ENCODE data around the gene TRAF7. TPM values are rescaled to one million over a fixed set of nuclear protein-coding genes. Genes with fewer than 3 reads are reported as not detected.

TRAF7 gene
- total and polyA plus RNA-seq, 3 experiments from 2014 or later, result 7.3 to 106 (median 102) TPM

DNA sequence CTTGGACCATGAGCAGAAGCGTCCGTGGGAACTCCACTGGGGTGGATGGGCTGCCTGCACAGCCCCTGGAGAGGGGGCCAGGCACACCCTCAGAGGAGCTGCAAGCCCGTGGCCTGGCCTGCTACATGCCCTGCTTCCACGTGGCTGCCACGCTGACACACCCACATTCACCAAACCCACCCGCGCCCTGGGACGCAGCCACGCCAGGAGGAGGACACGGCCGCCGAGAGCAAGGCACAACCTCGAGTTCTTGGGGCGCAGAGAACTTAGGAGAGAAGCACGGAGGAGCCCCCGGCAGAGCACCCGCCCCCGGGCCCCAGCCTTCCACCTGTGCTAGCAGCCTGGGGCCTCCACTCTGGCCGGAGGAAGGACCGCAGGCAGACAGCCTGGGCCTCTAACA is 22.0 kb downstream of the TRAF7 start:
- Mint-ChIP-seq H3K4me3 (no peak overlapping the region), H3K4me1 (peaks cover 3 to 9% (median 7%) of the 10 kb centered on the region in 3 donors), H3K27me3 (no peaks in the 10 kb centered on the region), H3K9me3 (no peaks in the 10 kb centered on the region), H3K27ac (no peak overlapping the region), H3K36me3 (peaks cover 0 to 37% (median 1%) of the 10 kb centered on the region in 3 donors)
- no peak overlapping the region for H3K27ac ChIP-seq (ENCODE audit: low read depth, low read length)
- POLR2A ChIA-PET, result no interaction called here
- no peak for DNase-seq
- CTCF ChIA-PET, result interaction anchor here (0.7 kb wide), 1 partner anchor 18 kb away, joined by 3 read pairs; no protein-coding TSS in a partner anchor
- H3K4me3 ChIP-seq (ENCODE audit: low read length), result no peak overlapping the region
- no peaks in the 10 kb centered on the region for H3K27me3 ChIP-seq (ENCODE audit: insufficient read depth, low read length, poor library complexity, severe bottlenecking)
- H3K9me3 ChIP-seq (ENCODE audit: low read length), result no peaks in the 10 kb centered on the region
- H3K36me3 ChIP-seq (ENCODE audit: insufficient read depth, low read length), result peaks cover 18% of the 10 kb centered on the region
- no peaks in the 10 kb centered on the region for H3K4me1 ChIP-seq (ENCODE audit: insufficient read depth, low read length)

DNA sequence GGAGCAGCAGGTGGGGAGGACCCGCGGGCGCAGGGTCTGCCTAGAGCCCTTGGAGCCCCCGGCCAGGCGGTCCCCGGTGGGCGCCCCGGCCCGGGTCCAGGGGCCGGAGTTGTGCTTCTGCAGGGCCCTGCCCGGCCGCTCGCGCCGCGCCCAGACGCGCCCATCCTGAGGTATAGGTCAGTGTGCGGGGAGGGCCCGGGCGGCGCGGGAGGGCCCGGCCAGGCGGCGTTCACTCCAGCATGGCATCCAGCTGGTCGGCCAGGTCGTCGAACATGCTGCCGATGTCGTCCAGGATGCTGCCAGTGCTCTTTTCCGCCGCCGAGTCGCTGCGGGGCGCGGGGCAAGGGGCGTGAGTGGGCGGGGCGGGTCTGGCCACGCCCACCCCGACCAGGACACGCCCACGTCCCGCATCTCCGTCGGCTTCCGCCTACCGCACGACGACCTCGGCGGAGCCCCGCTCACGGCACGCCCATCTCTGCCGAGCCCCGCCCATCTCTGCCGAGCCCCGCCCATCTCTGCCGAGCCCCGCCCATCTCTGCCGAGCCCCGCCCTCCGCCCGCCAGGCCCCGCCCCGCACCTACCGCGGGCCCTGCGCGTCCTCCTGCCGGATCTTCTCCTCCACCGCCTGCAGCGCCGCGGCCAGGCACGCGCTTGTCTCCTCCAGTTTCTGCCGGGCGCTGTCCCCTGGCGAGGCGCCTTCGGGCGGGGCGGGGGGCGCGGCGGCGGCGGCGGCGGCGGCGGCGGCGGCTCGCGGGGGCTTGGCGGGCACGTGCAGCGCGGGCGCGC is 22.9 kb downstream of the TRAF7 start:
- peaks cover 3 to 9% (median 7%) of the 10 kb centered on the region in 3 donors for H3K4me1 Mint-ChIP-seq
- peak in 4 of 5 donors; percentile 17 to 36 (median 28) for DNase-seq
- H3K36me3 ChIP-seq (ENCODE audit: insufficient read depth, low read length), result peaks cover 18% of the 10 kb centered on the region
- H3K4me1 ChIP-seq (ENCODE audit: insufficient read depth, low read length), result no peaks in the 10 kb centered on the region
- H3K9me3 Mint-ChIP-seq, result no peaks in the 10 kb centered on the region
- H3K36me3 Mint-ChIP-seq, result peaks cover 0 to 33% (median 1%) of the 10 kb centered on the region in 3 donors
- CTCF ChIA-PET, result no interaction called here
- H3K27me3 ChIP-seq (ENCODE audit: insufficient read depth, low read length, poor library complexity, severe bottlenecking), result no peaks in the 10 kb centered on the region
- no peaks in the 10 kb centered on the region for H3K27me3 Mint-ChIP-seq
- H3K4me3 Mint-ChIP-seq, result no peak overlapping the region
- H3K27ac ChIP-seq (ENCODE audit: low read depth, low read length), result no peak overlapping the region
- no peak overlapping the region for H3K27ac Mint-ChIP-seq
- H3K9me3 ChIP-seq (ENCODE audit: low read length), result no peaks in the 10 kb centered on the region
- H3K4me3 ChIP-seq (ENCODE audit: low read length), result no peak overlapping the region
- POLR2A ChIA-PET, result no interaction called here

GRCh38 chr16:2179107-2179501 is 23.5 kb downstream of the TRAF7 start:
- Mint-ChIP-seq H3K9me3 (no peaks in the 10 kb centered on the region), H3K27ac (no peak overlapping the region), H3K36me3 (peaks cover 0 to 29% (median 0%) of the 10 kb centered on the region in 3 donors), H3K27me3 (no peaks in the 10 kb centered on the region), H3K4me3 (no peak overlapping the region), H3K4me1 (peaks cover 3 to 9% (median 7%) of the 10 kb centered on the region in 3 donors)
- POLR2A ChIA-PET, result no interaction called here
- Histone ChIP-seq H3K4me1 (ENCODE audit: insufficient read depth, low read length) (no peaks in the 10 kb centered on the region), H3K36me3 (ENCODE audit: insufficient read depth, low read length) (peaks cover 14% of the 10 kb centered on the region), H3K27me3 (ENCODE audit: insufficient read depth, low read length, poor library complexity, severe bottlenecking) (no peaks in the 10 kb centered on the region), H3K27ac (ENCODE audit: low read depth, low read length) (no peak overlapping the region), H3K4me3 (ENCODE audit: low read length) (no peak overlapping the region), H3K9me3 (ENCODE audit: low read length) (no peaks in the 10 kb centered on the region)
- CTCF ChIA-PET, result no interaction called here
- DNase-seq, result no peak

DNA sequence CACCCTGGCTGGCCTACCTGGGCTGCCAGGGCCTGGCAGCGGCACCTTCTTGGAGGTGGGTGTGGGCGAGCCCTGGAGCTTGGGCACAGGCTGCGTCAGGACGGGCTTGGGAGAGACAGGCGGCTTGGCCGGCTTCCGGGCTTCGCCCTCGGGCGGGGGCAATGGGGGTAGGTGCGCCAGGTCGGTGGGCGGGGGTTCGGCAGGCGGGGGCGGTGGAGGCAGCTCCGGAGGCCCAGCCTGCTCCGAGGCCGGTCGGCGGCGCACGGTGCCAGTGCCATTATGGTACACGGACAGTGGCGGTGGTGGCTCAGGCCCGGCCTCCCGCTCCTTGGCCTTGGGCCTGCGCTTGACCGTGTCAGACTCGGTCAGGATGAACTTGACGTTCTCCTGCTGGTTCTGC is 24.0 kb downstream of the TRAF7 start:
- POLR2A ChIA-PET, result no interaction called here
- no peak overlapping the region for H3K27ac Mint-ChIP-seq
- no peaks in the 10 kb centered on the region for H3K27me3 ChIP-seq (ENCODE audit: insufficient read depth, low read length, poor library complexity, severe bottlenecking)
- H3K36me3 ChIP-seq (ENCODE audit: insufficient read depth, low read length), result peaks cover 9% of the 10 kb centered on the region
- H3K27me3 Mint-ChIP-seq, result no peaks in the 10 kb centered on the region
- H3K4me3 ChIP-seq (ENCODE audit: low read length), result no peak overlapping the region
- no peak overlapping the region for H3K27ac ChIP-seq (ENCODE audit: low read depth, low read length)
- no peaks in the 10 kb centered on the region for H3K9me3 ChIP-seq (ENCODE audit: low read length)
- H3K9me3 Mint-ChIP-seq, result no peaks in the 10 kb centered on the region
- H3K4me1 ChIP-seq (ENCODE audit: insufficient read depth, low read length), result no peaks in the 10 kb centered on the region
- CTCF ChIA-PET, result no interaction called here
- DNase-seq, result no peak
- H3K4me1 Mint-ChIP-seq, result peaks cover 3 to 9% (median 7%) of the 10 kb centered on the region in 3 donors
- H3K4me3 Mint-ChIP-seq, result no peak overlapping the region
- H3K36me3 Mint-ChIP-seq, result peaks cover 0 to 25% (median 2%) of the 10 kb centered on the region in 3 donors

DNA sequence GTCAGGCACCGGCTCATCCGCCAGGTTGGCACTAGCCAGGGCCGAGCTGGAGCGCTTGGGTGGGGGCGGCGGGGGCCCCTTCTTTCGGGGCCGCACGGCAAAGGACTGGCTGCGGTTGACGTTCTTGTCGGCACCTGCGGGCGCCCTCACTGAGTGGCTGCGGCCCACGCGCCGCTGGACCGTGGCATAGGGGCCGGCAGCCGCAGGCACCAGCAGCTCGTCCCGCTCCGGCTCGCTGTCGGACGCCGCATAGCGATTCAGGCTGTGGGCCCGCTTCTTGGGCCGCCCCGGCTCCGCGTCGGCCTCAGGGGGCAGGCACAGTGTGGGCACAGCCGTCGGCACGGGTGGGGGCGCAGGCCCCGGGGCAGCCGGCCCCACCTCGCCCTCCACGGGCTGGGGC is 24.9 kb downstream of the TRAF7 start:
- Histone ChIP-seq H3K27me3 (ENCODE audit: insufficient read depth, low read length, poor library complexity, severe bottlenecking) (no peaks in the 10 kb centered on the region), H3K9me3 (ENCODE audit: low read length) (no peaks in the 10 kb centered on the region), H3K4me3 (ENCODE audit: low read length) (no peak overlapping the region), H3K4me1 (ENCODE audit: insufficient read depth, low read length) (no peaks in the 10 kb centered on the region), H3K27ac (ENCODE audit: low read depth, low read length) (no peak overlapping the region), H3K36me3 (ENCODE audit: insufficient read depth, low read length) (peaks cover 7% of the 10 kb centered on the region)
- CTCF ChIA-PET, result no interaction called here
- peaks cover 3 to 9% (median 7%) of the 10 kb centered on the region in 3 donors for H3K4me1 Mint-ChIP-seq
- H3K9me3 Mint-ChIP-seq, result no peaks in the 10 kb centered on the region
- H3K27ac Mint-ChIP-seq, result no peak overlapping the region
- no peak overlapping the region for H3K4me3 Mint-ChIP-seq
- H3K27me3 Mint-ChIP-seq, result no peaks in the 10 kb centered on the region
- POLR2A ChIA-PET, result no interaction called here
- DNase-seq, result no peak
- peaks cover 0 to 18% (median 2%) of the 10 kb centered on the region in 3 donors for H3K36me3 Mint-ChIP-seq

GRCh38 chr16:2180962-2181923 is 25.7 kb downstream of the TRAF7 start:
- H3K27me3 Mint-ChIP-seq, result no peaks in the 10 kb centered on the region
- no peak for DNase-seq
- no peaks in the 10 kb centered on the region for H3K9me3 ChIP-seq (ENCODE audit: low read length)
- no peaks in the 10 kb centered on the region for H3K4me1 ChIP-seq (ENCODE audit: insufficient read depth, low read length)
- ChIA-PET POLR2A (no interaction called here), CTCF (no interaction called here)
- H3K36me3 ChIP-seq (ENCODE audit: insufficient read depth, low read length), result no peaks in the 10 kb centered on the region
- no peaks in the 10 kb centered on the region for H3K27me3 ChIP-seq (ENCODE audit: insufficient read depth, low read length, poor library complexity, severe bottlenecking)
- peaks cover 3 to 9% (median 7%) of the 10 kb centered on the region in 3 donors for H3K4me1 Mint-ChIP-seq
- no peak overlapping the region for H3K4me3 Mint-ChIP-seq
- no peak overlapping the region for H3K27ac ChIP-seq (ENCODE audit: low read depth, low read length)
- peak overlapping the region in 1 of 8 donors; percentile 52 for H3K27ac Mint-ChIP-seq
- H3K4me3 ChIP-seq (ENCODE audit: low read length), result no peak overlapping the region
- H3K9me3 Mint-ChIP-seq, result no peaks in the 10 kb centered on the region
- peaks cover 0 to 10% (median 2%) of the 10 kb centered on the region in 3 donors for H3K36me3 Mint-ChIP-seq

DNA sequence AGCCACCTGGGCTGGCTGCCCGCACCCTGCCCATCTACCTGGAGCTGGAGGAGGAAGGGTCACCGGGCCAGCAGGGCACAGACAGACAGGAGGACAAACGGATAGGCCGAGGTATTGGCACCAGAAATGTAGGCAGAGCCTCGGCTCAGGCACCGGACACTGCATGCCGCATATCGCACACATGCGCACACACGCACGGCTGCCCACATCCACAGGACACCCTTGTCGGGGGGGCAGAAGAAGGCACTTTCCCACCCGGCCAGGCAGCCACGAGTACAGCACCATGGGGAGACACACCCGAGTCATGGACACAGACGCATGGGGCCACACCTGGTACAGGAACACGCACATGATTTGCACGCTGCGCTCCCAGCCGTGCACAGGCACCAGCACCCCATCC is 26.4 kb downstream of the TRAF7 start:
- Histone ChIP-seq H3K4me3 (ENCODE audit: low read length) (no peak overlapping the region), H3K27me3 (ENCODE audit: insufficient read depth, low read length, poor library complexity, severe bottlenecking) (no peaks in the 10 kb centered on the region), H3K36me3 (ENCODE audit: insufficient read depth, low read length) (no peaks in the 10 kb centered on the region), H3K4me1 (ENCODE audit: insufficient read depth, low read length) (no peaks in the 10 kb centered on the region), H3K9me3 (ENCODE audit: low read length) (no peaks in the 10 kb centered on the region), H3K27ac (ENCODE audit: low read depth, low read length) (no peak overlapping the region)
- H3K27me3 Mint-ChIP-seq, result no peaks in the 10 kb centered on the region
- peaks cover 3 to 9% (median 7%) of the 10 kb centered on the region in 3 donors for H3K4me1 Mint-ChIP-seq
- peak overlapping the region in 2 of 8 donors; percentile 52 to 90 for H3K27ac Mint-ChIP-seq
- ChIA-PET POLR2A (no interaction called here), CTCF (no interaction called here)
- H3K36me3 Mint-ChIP-seq, result peaks cover 0 to 5% (median 2%) of the 10 kb centered on the region in 3 donors
- no peak for DNase-seq
- no peaks in the 10 kb centered on the region for H3K9me3 Mint-ChIP-seq
- no peak overlapping the region for H3K4me3 Mint-ChIP-seq

- POLR2A ChIA-PET, result no interaction called here
- H3K9me3 ChIP-seq (ENCODE audit: low read length), result no peaks in the 10 kb centered on the region
- no peak for DNase-seq
- H3K4me1 Mint-ChIP-seq, result peaks cover 3 to 9% (median 7%) of the 10 kb centered on the region in 3 donors
- no peak overlapping the region for H3K4me3 ChIP-seq (ENCODE audit: low read length)
- CTCF ChIA-PET, result no interaction called here
- no peaks in the 10 kb centered on the region for H3K9me3 Mint-ChIP-seq
- peaks cover 0 to 2% (median 0%) of the 10 kb centered on the region in 3 donors for H3K36me3 Mint-ChIP-seq
- H3K27me3 ChIP-seq (ENCODE audit: insufficient read depth, low read length, poor library complexity, severe bottlenecking), result no peaks in the 10 kb centered on the region
- H3K36me3 ChIP-seq (ENCODE audit: insufficient read depth, low read length), result no peaks in the 10 kb centered on the region
- no peaks in the 10 kb centered on the region for H3K4me1 ChIP-seq (ENCODE audit: insufficient read depth, low read length)
- no peak overlapping the region for H3K27ac Mint-ChIP-seq
- no peak overlapping the region for H3K4me3 Mint-ChIP-seq
- no peak overlapping the region for H3K27ac ChIP-seq (ENCODE audit: low read depth, low read length)
- H3K27me3 Mint-ChIP-seq, result no peaks in the 10 kb centered on the region
These were observed 28.1 kb downstream of the TRAF7 start for GRCh38 chr16:2183671-2184070.
